Measurements from ENCODE around the gene GPATCH3.
"Not testable (repeated sequence)": the region's sequence is repeated elsewhere in the genome, so short reads cannot be mapped to it uniquely, and the experiment has no call there.

GPATCH3 gene

GRCh38 chr1:26864610-26865480, 35.4 kb downstream of the GPATCH3 start:
- peak; percentile 95 for DNase-seq (ENCODE audit: low read depth)

GRCh38 chr1:26863685-26864077, 36.6 kb downstream of the GPATCH3 start:
- DNase-seq (ENCODE audit: low read depth) = no peak

- no peak for DNase-seq (ENCODE audit: low read depth)
Observed at GRCh38 chr1:26862781-26863684, 37.2 kb downstream of the GPATCH3 start, which contains the start of gene SFN. SFN (plus strand) TSS chr1:26863149; CDS start chr1:26863213, 64 bp downstream.

- DNase-seq (ENCODE audit: low read depth) = no peak
Observed at GRCh38 chr1:26861889-26862378, 38.3 kb downstream of the GPATCH3 start.

- no peak for DNase-seq (ENCODE audit: low read depth)
Observed at GRCh38 chr1:26861286-26861701, 39.0 kb downstream of the GPATCH3 start.

- no peak for DNase-seq (ENCODE audit: low read depth)
Observed at GRCh38 chr1:26858891-26859640, 41.2 kb downstream of the GPATCH3 start.

- no peak for DNase-seq (ENCODE audit: low read depth)
Observed at GRCh38 chr1:26858160-26858559, 42.1 kb downstream of the GPATCH3 start.

- no peak for DNase-seq (ENCODE audit: low read depth)
Observed at GRCh38 chr1:26857473-26858060, 42.7 kb downstream of the GPATCH3 start.

- DNase-seq (ENCODE audit: low read depth) = no peak
Observed at GRCh38 chr1:26856604-26857469, 43.4 kb downstream of the GPATCH3 start.

- no peak for DNase-seq (ENCODE audit: low read depth)
Observed at GRCh38 chr1:26856181-26856580, 44.1 kb downstream of the GPATCH3 start.

GRCh38 chr1:26855636-26856035, 44.6 kb downstream of the GPATCH3 start:
- DNase-seq (ENCODE audit: low read depth) = no peak

GRCh38 chr1:26854906-26855305, 45.4 kb downstream of the GPATCH3 start:
- DNase-seq (ENCODE audit: low read depth) = no peak

- DNase-seq (ENCODE audit: low read depth) = no peak
Observed at GRCh38 chr1:26853600-26853999, 46.7 kb downstream of the GPATCH3 start.

- DNase-seq (ENCODE audit: low read depth) = peak; percentile 74
Observed at GRCh38 chr1:26853156-26853555, 47.1 kb downstream of the GPATCH3 start.

- DNase-seq (ENCODE audit: low read depth) = no peak
Observed at GRCh38 chr1:26852701-26853100, 47.6 kb downstream of the GPATCH3 start.

- no peak for DNase-seq (ENCODE audit: low read depth)
Observed at GRCh38 chr1:26851106-26851684, 49.1 kb downstream of the GPATCH3 start.

GRCh38 chr1:26848941-26849774, 51.1 kb downstream of the GPATCH3 start:
- peak; percentile 72 for DNase-seq (ENCODE audit: low read depth)

GRCh38 chr1:26848499-26848898, 51.8 kb downstream of the GPATCH3 start:
- DNase-seq (ENCODE audit: low read depth) = no peak

- not testable (repeated sequence) for DNase-seq (ENCODE audit: low read depth)
Observed at GRCh38 chr1:26847826-26848225, 52.4 kb downstream of the GPATCH3 start.
